GM21786 (cell line): ENCODE data around the gene HSPA8.

Experiments used
- ATAC-seq: cut with Tn5 transposase; IDR thresholded peaks from one replicate; pipeline ENCODE4 v1.9.1; 2021; ENCODE audit not compliant: unreplicated experiment

The HSPA8 gene

GRCh38 chr11:123051146-123051545 is 10.8 kb downstream of the HSPA8 start:
- no peak for ATAC-seq

- no peak for ATAC-seq
These were observed 14.0 kb downstream of the HSPA8 start for GRCh38 chr11:123047947-123048293.

- no peak for ATAC-seq
These were observed 14.5 kb downstream of the HSPA8 start for GRCh38 chr11:123047266-123047946.

GRCh38 chr11:123046473-123047259 is 15.3 kb downstream of the HSPA8 start:
- ATAC-seq = no peak

GRCh38 chr11:123045101-123045500 is 16.8 kb downstream of the HSPA8 start:
- ATAC-seq = no peak

GRCh38 chr11:123041185-123041584 is 20.8 kb downstream of the HSPA8 start:
- no peak for ATAC-seq

- ATAC-seq = no peak
These were observed 21.9 kb downstream of the HSPA8 start for GRCh38 chr11:123040111-123040432.

- no peak for ATAC-seq
These were observed 26.1 kb downstream of the HSPA8 start for GRCh38 chr11:123035831-123036230.

- ATAC-seq = no peak
These were observed 27.3 kb downstream of the HSPA8 start for GRCh38 chr11:123034597-123034996.

GRCh38 chr11:123033895-123034294 is 28.0 kb downstream of the HSPA8 start:
- ATAC-seq = no peak

- no peak for ATAC-seq
These were observed 31.4 kb downstream of the HSPA8 start for GRCh38 chr11:123030517-123030916.

GRCh38 chr11:123020968-123021367 is 41.0 kb downstream of the HSPA8 start:
- ATAC-seq = no peak

- no peak for ATAC-seq
These were observed 43.2 kb downstream of the HSPA8 start for GRCh38 chr11:123018702-123019101.

- no peak for ATAC-seq
These were observed 50.4 kb downstream of the HSPA8 start for GRCh38 chr11:123011510-123011909.
